T-helper 2 cell (primary cell): ENCODE results near the gene FRAT2.

ENCODE experiments used
- DNase-seq, 5 experiments: peaks; one replicate each; pipeline versions ENCODE4 v3.0.0 to v3.0.0-alpha.2; 2012 to 2022
- total RNA-seq, 2 donors: gene quantifications; one replicate each; lab custom pipeline; 2026; lab: John Stamatoyannopoulos, UW

FRAT2 gene
- 31.9 to 33.7 reads per million in 2 donors for total RNA-seq

- peak; percentile 73 to 93 (median 83) for DNase-seq
These were observed at the start of gene FRAT2 for GRCh38 chr10:97334370-97335175. Gene FRAT2 (minus strand): TSS chr10:97334729. CDS start chr10:97334572, 157 bp downstream.

- DNase-seq: no peak
These were observed 49.6 kb upstream of the FRAT2 start for GRCh38 chr10:97384156-97384555.

DNA sequence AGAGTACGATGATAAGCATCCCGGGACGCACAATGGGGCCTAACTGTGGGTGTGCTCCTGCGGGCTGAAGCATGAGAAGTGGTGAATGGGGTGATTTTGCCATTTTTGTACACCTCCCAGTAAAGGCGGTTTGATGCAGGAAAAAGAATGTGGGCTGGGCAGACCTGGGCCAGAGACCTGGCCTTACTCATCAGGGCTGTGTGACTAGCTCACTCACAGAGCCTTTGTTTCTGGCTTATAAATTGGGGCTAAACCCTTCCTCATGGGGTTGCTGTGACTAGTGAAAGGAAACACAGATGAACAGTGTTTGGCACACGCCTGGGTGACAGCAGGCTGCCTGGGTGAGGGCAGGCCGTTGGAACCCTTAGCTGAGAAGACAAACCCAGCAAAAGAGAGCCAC is 48.6 kb upstream of the FRAT2 start:
- DNase-seq: no peak

GRCh38 chr10:97381626-97382025 is 47.1 kb upstream of the FRAT2 start:
- DNase-seq: no peak

DNA sequence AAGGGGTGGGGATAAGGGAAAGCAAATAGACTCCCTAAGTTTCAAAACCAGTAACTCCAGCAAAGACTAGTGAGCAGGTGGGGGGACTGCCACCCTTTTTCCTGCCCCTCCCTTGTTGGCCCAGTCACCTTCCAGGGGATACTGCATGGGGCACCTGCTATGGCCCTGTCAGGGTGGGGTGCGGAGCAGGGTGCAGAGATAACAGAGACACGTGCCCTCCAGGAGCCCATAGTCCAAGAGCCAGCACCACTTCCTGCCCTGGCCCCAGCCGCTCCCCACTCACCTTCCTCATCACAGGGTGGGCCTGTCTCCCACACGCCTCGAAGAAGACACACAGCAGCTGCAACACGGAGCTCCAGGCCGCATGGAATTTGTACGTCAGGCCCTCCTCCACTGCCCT is 46.0 kb upstream of the FRAT2 start:
- DNase-seq: no peak

- no peak for DNase-seq
These were observed 44.7 kb upstream of the FRAT2 start for GRCh38 chr10:97378933-97379921.

DNA sequence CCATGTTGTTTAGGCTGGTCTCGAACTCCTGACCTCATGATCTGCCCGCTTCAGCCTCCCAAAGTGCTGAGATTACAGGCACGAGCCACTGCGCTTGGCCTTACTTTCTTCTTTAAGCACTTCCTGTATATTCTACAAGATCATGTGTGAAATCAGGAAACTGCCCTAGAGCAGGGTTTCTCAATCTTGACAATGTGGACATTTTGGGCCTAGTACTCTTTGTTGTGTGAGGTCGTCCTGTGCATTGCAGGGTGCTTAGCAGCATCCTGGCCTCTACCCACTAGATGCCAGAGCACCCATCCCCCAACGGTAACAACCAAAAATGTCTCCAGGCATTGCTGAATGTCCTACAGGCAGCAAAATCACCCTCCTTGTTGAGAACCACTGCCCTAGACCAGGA is 41.9 kb upstream of the FRAT2 start:
- peak in 1 of 5 experiments; percentile 12 for DNase-seq

DNA sequence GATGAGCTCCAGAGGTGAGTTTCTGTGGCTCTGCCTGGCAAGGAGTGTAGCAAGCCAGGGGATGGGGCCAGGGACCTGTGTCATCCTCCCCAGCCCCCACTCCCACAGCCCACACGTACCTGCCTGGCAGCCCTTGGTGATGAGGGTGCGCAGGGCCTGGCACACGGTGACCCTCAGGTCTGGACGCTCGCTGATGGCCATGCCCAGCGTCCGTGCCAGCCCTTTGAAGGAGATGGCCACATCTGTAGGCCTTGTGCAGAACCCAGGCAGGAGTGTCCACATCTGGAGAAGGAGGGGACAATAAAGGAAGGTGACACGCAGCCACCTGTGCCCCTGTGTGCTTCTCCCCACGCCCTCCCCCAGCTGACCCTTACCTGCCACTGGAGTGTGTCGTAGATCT is 38.9 kb upstream of the FRAT2 start:
- DNase-seq: no peak

- no peak for DNase-seq
These were observed 37.8 kb upstream of the FRAT2 start for GRCh38 chr10:97372233-97372875.

GRCh38 chr10:97371696-97372095 is 37.2 kb upstream of the FRAT2 start:
- DNase-seq: no peak

GRCh38 chr10:97367126-97367649 is 32.7 kb upstream of the FRAT2 start:
- DNase-seq: no peak

DNA sequence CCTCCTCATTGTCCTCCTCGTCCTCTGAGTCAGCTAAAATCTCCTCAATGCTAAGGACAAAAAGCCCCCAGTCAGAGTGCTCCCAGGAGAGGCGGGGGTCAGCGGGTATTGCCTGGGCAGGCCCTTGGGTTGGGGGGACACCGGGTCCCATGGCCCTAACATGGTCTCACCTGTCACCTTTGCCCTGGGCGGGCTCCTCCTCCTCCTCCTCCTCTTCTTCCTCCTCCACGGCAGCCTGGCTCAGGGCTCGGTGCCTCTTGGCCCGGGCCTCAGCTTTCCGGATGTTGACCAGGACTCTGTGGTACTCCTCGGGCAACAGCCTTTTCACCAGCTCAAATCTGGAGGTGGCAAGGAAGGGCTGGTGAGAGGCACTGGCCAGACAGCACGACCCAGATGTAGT is 32.0 kb upstream of the FRAT2 start:
- no peak for DNase-seq

DNA sequence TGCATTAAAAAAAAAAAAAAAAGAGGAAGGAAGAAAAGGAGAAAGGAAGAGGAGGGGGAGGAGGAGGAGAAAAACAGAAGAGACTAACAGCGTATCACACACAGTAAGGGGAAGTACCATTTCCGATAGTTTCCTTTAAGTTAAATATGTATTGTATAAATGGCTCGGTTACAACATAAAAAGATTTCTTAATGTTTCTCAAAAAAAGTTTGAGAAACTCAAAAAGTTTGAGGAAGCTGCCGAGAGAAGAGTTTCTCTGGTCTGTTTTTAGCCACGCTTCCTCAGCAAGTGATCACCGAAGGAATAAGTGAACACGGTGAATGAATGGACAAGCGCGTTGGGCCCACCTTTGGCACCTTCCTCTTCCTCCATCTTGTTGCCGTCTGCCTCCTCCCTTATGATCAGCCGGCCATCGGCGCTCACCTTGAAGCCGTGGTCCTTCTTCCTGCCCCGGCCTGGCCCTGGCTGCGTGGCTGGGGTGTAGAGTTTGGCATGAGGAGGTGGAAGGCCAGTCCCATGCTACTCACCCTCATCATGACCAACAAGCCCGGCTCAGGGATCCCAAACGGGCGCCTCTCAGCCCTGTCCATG is 31.3 kb upstream of the FRAT2 start:
- DNase-seq: no peak

GRCh38 chr10:97363071-97363470 is 28.5 kb upstream of the FRAT2 start:
- no peak for DNase-seq

DNA sequence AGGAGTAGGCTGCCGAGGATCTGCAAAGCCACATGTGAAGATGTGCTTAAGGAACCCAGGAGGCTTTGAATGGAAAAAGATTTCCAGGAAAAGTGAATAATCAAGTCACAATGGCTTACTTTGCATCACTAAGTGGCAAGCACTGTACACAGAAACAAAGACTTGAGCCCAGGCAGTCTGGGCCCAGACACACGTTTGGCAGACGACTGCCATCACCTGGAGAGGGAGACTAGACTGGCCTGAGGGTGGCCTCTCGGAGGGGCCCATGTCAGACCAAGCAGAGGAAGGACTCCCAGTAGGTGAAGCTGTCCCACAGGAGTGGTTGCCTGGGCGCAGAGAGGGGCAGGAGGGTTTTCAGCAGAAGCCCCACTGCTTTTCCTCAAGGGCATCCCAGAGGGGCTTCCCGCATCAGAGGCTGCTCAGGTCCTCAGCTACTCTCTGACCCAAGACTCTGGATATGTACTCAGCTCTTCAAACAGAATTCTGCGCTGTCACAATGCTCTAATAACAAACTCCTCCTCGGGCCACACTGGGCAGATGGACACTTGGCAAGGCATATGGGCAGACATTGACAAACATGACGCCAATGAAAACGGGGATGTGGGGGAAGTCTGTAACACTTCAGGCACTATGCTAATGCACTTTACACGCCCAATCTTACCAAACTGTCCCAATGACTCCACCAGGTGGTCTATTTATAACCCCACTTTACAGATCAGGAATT is 27.9 kb upstream of the FRAT2 start:
- no peak for DNase-seq

DNA sequence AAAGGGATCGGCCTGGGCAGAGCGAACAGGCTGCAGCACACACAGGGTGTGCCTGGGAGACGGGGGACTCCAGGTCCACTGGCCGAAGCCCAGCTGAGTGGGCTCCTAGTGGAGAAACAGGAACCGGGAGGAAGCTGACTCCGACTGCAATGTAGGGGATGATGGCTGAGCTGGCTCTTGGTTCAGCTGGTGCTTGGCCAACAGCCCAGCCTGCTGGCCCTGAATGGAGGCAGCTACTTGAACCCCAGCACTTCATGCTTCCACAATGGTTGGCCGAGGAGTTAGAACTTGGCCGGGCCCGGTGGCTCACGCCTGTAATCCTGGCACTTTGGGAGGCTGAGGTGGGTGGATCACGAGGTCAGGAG is 27.0 kb upstream of the FRAT2 start:
- DNase-seq: no peak

DNA sequence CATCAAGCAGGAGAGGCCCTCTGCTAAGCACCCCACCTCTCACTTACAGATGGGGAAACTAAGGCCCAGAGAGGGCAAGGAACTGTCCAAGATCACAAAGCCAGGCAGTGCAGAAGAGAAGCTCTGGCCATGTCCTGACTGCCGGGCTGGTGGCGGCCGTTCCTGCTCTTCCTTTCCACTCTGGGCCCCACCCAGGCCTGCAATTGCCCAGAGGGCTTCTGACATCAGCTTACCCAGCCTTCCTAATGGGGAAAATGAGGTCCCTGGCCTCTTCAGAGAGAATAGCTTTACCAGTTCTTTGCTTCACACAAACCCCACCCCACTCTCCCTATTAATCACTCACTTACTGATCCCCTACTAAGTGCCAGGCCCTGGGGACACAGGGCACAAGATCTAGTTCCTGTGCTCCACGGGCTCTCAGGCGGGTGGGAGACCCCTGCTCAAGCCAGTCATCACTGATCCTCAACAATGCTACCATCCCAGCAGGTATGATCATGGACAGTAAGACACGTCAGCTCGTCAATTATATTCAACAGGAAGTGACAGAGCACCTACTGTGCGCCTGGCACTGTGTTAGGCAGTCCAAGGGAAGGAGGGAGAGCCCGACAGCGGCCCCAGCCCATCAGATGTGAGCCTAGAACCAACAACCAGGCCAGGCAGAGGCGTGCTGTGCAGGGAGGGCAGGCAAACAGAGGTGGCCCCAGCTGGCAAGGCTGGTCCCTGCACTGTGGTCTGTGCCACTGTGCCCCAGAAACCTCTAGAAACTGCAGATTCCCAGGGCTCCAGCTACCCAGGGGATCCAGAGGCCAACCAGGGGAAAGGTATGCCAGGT is 26.4 kb upstream of the FRAT2 start:
- DNase-seq: no peak

DNA sequence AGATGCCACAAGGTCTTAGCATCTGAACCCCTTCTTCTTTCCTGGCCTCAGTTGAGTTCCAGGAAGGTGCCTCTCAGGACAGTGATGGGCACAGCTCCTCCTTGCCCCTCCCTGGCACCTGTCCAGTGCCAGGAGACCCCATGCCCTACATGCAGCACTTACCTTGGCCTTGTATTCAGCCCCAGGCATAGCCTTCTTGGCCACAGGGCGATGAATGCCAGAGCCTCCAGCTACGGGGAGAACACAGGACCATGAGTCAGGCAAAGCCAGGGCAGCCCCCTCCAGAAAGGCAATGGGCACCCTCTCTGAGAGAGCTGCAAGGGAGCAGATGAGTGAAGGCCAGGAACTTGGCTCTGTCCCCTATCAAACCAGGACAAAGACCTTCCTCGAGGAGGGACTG is 24.3 kb upstream of the FRAT2 start:
- DNase-seq: no peak

DNA sequence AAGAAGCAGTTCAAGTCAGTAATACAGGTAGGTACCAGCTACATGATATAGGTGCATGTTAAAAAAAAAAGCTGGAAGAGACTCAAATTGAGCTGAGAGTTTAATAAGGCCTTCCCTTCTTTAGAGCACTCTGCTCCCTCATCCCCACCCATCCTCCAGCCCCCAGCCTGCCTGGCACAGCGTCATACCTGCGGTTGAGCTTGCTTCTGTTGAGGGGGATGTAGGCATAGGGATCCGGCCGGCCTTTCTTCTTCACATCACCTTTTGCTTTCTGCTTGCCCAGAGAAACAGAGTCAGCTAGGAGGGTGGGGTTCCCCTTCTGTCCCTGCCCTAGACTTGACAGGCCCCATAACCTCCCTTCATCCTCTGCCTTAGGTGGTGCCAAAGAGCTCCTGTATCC is 23.8 kb upstream of the FRAT2 start:
- no peak for DNase-seq

DNA sequence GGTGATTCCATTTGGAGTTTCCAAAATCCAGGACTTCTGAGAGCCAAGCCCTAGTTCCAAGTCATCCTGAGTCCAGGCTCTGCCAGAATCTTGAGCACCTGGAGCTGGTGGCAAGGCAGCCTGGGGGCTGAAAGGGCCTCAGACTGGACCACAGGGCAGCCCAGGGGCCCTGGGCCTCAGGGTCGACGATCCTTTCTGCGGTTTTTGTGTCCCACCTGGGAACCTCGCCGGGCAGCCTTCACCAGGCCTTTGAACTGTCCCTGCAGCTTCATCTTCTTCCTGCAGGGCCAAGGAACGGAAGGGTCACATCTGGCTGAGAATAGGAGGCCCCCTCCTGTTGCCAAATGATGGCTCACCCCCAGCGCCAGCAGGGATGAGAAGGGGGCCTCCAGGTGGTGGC is 22.4 kb upstream of the FRAT2 start:
- no peak for DNase-seq
